Medulla oblongata (tissue), 1 donor: ENCODE measurements around the gene CPED1.
"Not testable (repeated sequence)": the region's sequence is repeated elsewhere in the genome, so short reads cannot be mapped to it uniquely, and the experiment has no call there.

ENCODE experiments used
- DNase-seq: peaks from one replicate; pipeline ENCODE4 v3.0.0-alpha.2; 2015; ENCODE audit errors: extremely low spot score

The CPED1 gene

GRCh38 chr7:121313220-121313792 lies 324.8 kb downstream of the CPED1 start:
- DNase-seq = no peak

DNA sequence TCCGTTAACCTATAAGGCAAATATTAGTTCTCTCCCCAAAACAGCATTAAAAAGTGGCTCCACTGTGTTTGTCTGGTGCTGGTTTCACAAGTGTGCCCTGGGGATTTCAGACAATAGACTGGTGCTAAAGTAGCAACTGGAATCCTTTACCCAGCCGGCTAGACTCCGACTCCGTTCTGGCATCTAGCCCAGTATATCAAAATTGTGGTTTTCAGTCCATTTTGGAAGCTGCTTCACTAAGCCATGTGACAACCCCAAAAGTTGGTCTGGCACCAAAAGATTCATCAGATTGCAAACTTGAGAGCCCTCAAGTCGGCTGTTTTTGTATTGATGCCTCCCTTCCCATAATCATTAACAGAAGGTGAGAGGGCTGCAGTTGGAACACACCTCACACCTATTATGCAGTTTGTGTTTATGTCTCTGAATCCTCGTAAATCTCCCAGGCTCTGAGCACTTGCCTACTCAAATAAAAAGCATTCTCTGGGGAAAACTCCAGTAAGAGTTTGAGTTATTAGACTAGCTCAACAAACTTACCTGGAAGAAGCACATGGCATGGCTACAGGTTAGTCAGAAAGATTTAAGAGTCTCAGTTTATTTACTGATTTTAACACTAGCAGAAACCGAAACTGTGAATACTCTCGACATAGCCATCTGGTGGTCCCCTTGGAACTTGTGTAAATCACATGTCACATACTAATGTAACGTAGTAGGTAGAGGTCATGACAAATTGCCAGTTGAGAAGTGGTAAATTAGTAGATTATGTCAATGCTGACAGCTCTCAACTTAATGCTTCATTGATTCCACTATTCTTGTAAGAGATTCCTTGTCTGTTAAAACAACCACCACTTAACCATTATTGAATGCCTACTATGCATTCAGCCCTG lies 325.5 kb downstream of the CPED1 start:
- no peak for DNase-seq

GRCh38 chr7:121315170-121315569 lies 326.7 kb downstream of the CPED1 start:
- DNase-seq = not testable (repeated sequence)

- DNase-seq = no peak
These were observed 333.9 kb downstream of the CPED1 start for GRCh38 chr7:121322460-121322859.

DNA sequence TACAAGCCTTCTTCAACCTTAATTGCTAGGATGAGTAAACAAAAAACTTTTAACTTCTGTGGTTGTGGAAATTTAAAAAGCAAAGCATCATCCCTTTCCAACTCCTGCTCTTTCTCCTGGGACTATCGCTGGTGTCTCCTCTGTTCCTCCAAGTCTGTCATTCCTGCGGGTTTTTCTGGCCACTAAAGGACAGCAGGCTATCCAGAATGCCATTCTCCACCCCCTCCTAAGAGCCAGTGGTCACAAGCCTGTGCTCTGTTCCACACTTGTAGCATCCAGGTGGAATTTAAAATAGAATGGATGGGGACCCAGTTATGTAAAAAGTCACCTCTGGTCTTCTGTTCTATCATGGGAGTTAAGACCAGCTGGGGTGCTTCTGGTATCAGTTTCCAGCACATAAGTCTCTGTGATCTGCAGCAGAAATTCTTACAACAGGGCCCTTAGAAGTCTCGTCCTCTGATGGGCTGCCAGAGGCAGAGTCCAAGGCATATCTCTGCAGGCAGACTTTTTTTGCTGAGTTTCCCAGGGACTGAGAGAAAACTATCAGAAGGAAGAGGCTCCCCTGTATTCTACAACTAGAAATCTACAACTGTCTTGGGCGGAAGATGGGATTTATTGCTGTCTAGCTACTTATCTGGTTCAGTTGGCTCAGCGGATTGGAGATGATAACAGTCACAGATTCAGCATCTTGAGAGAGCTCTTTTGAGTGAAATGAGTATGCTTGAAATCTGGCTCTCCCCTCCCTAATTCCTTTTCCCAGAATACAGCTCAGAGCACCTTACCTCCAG lies 335.2 kb downstream of the CPED1 start:
- DNase-seq = no peak

DNA sequence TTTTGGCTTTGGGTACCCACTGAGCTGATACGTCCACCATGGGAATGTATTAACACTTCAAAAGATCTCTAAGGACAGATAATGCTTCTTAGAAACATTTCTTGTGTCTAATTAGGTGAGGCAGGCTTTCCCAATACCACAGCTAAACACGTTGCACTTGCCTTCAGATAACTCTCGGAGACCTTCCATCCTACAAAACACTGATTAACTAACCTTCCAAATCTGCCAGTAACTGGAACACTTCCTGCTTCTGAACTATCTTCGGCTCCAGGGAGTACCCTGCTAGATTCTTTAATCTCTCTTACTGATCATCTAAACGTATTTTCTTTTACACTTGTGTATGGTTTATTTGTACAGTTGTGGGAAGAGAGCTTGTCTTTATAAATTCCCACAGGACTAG lies 339.2 kb downstream of the CPED1 start:
- no peak for DNase-seq

GRCh38 chr7:121328508-121329190 lies 340.1 kb downstream of the CPED1 start, which contains the start of gene WNT16:
WNT16 (plus strand) TSS chr7:121329000; CDS start chr7:121329293, 293 bp downstream.
- DNase-seq = no peak

GRCh38 chr7:121329191-121330052 lies 340.9 kb downstream of the CPED1 start:
- no peak for DNase-seq

DNA sequence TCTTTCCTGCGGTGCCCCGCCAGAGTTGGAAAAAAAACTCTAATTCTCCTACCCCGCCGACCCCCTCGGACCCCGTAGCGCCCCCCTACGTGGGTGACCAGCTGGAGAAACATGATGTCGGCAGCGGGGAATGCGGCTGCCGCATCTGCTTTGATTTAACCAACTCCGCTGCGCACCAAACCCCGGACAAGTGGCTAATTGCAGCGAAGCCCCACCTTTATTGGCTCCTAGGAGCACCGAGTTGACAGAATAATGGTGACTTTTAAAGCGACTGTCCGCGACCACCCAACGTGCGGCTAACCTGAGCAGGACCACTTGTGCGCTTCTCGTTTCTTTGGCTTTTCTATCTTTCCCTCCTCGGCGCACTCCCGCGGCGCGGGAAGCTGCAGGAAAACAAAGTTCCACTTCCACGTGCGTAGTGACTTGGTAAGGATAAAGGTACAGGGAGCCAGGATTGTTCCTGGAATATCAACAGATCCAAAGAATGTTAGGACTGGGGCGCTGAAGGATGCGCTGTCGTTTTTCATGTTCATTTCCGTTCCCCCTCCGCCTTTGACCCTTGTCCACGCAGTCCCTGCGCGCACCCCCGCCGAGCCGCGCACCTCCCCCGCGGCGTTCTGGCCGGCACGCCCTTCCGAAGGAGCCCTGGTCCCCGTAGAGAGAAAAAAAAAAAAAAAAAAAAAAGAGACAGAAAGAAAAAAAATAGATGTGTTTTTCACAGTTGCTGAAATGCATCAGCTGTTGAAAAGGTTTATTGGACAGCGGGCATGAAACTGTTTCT lies 341.7 kb downstream of the CPED1 start:
- DNase-seq = no peak

GRCh38 chr7:121331048-121331447 lies 342.5 kb downstream of the CPED1 start:
- DNase-seq = no peak

GRCh38 chr7:121331574-121331973 lies 343.1 kb downstream of the CPED1 start:
- no peak for DNase-seq

GRCh38 chr7:121334376-121334775 lies 345.9 kb downstream of the CPED1 start:
- DNase-seq = no peak

DNA sequence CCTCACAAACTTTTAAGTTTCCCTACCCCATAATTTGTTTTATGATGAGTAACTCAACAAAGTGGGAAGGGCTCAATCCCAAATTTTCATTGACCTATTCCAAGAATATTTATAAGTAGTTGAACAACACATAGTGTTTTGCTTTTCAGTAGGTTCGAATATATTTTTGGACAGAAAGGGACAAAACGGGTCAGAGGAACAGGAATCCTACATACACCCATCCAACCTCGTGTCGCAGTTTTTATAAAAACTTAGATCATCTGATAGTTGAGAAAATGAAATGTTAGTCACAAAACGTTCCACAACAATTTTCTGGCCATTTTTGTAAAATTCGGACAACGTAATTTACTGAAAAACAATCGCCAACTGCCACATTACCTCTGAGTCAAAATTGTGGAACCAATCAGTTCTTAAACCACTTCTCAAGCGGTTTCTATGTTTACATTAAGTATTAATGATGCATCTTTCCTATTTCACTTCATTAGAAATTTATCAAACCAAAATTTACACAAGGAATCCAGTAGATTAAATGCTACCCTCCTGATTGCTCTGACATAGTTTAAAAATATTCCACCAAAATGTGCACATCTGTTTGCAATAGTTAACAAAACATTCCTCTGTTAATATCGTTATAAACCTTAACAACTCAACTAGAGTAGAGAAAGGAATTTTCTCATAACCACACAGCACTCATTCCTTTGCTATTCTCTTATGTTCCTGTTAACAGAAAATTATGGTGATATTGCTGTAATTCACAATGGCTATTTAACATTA lies 346.6 kb downstream of the CPED1 start:
- DNase-seq = no peak

GRCh38 chr7:121336579-121336978 lies 348.1 kb downstream of the CPED1 start:
- no peak for DNase-seq

- no peak for DNase-seq
These were observed 348.9 kb downstream of the CPED1 start for GRCh38 chr7:121337398-121337797.

DNA sequence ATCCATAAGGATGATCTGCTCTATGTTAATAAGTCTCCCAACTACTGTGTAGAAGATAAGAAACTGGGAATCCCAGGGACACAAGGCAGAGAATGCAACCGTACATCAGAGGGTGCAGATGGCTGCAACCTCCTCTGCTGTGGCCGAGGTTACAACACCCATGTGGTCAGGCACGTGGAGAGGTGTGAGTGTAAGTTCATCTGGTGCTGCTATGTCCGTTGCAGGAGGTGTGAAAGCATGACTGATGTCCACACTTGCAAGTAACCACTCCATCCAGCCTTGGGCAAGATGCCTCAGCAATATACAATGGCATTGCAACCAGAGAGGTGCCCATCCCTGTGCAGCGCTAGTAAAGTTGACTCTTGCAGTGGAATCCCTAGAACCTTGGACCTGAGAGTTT lies 350.6 kb downstream of the CPED1 start:
- no peak for DNase-seq

- no peak for DNase-seq
These were observed 353.4 kb downstream of the CPED1 start for GRCh38 chr7:121341933-121342332.

DNA sequence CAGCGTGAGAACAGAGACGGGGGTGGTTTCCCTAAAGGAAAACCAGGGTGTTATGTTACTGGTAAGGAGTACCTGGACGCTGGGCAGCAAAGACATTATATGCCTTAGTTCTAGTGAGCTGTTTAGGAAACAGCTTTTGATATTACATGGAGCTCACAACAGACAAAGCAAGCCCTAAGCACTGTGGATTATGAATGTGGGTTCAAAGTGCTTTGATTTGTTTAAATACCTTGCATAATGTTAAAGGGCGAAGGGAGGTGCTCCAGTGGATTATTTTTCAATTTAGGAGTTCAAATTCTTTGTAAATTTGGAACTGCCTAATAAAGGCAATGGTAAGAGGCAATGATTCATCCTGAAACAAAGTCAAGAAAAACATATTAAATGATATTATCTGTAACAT lies 354.1 kb downstream of the CPED1 start:
- DNase-seq = no peak

DNA sequence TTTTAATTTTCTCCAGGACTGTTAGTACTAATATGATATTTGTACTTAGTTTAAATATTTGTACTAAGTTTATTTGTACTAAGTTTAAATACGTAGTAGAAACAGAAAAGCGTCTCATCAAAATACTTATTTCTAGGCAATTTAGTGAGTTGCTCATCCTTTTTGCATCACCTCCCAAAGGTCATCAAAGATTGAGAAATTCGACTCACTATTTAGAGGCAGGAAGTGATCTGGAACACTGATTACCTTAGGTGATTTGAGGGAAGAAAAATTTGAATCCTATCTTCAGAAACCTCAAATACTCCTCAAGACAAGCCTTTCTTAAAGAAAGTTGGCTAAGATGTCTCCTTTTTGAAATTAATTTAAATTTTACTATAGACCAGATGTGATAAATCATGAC lies 354.8 kb downstream of the CPED1 start:
- no peak for DNase-seq
